ENCODE results near the gene RELT. TPM values are rescaled to one million over a fixed set of nuclear protein-coding genes. Genes with fewer than 3 reads are reported as not detected.

The RELT gene
- total RNA-seq, 1 experiment from 2014 or later, result 7.8 TPM

DNA sequence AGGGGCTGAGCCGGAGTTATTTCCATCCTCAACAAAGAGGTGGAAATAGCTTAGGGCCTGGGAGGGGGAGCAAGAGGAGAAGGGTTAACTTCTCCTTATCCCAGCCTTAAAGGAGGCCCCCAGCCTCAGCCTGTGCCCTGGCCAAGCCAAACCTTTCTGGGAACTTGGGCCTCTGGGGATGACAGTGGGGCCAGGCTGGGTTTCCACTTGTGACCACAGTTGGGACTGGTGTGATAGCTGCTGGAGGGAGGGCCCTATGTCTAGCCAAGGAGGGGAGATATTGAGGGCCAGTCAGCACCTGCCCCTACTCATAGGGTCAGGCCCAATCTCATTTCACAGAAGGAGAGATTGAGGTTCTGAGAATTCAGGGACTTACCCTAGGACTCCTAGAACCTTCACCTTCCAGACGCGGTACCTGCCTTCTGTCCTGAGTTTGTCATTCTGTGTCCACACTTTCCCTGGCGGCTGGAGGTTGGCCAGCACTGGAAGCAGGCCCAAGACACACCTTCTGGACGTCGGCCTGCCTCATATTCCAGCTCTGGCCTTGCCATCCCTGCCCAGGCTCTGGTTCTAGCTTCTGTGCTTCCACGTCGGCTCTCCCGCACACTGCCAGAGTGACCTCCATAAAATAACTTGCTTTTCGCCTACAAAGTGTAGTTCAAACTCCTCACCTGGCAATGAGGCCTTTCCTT lies 3.1 kb downstream of the RELT start:
- Histone ChIP-seq H3K36me3 (ENCODE audit: low read depth) (no peaks in the 10 kb centered on the region), H3K4me2 (no peak overlapping the region), H4K20me1 (ENCODE audit: insufficient read depth) (peaks cover 3% of the 10 kb centered on the region; the same call in 1 of the 2 replicates), H2AFZ (no peak overlapping the region), H3K79me2 (ENCODE audit: low read depth) (peaks cover 55% of the 10 kb centered on the region), H3K9me3 (ENCODE audit: insufficient read depth, low read depth) (no peaks in the 10 kb centered on the region), H3K9me2 (ENCODE audit: insufficient read depth) (no peaks in the 10 kb centered on the region), H3K27ac (no peak overlapping the region), H3K4me1 (replicated peaks; ENCODE audit: insufficient read depth) (peaks cover 13% of the 10 kb centered on the region; the same call in 1 of the 2 replicates), H3F3A (ENCODE audit: insufficient read depth, low read depth) (no peaks in the 10 kb centered on the region), H3K4me3 (no peak overlapping the region), H3K27me3 (ENCODE audit: insufficient read depth, low read depth) (no peaks in the 10 kb centered on the region)
- DNase-seq, result no peak
- TF ChIP-seq, protein P1, sequence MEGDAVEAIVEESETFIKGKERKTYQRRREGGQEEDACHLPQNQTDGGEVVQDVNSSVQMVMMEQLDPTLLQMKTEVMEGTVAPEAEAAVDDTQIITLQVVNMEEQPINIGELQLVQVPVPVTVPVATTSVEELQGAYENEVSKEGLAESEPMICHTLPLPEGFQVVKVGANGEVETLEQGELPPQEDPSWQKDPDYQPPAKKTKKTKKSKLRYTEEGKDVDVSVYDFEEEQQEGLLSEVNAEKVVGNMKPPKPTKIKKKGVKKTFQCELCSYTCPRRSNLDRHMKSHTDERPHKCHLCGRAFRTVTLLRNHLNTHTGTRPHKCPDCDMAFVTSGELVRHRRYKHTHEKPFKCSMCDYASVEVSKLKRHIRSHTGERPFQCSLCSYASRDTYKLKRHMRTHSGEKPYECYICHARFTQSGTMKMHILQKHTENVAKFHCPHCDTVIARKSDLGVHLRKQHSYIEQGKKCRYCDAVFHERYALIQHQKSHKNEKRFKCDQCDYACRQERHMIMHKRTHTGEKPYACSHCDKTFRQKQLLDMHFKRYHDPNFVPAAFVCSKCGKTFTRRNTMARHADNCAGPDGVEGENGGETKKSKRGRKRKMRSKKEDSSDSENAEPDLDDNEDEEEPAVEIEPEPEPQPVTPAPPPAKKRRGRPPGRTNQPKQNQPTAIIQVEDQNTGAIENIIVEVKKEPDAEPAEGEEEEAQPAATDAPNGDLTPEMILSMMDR (conservative IDR thresholded peaks at IDR 0.05), result no peak
- TF ChIP-seq EZH2 (IDR thresholded peaks at IDR 0.05; ENCODE audit: low read depth), result no peak
- POLR2A ChIA-PET (ENCODE audit: unreplicated experiment), result no interaction called here
- intact Hi-C loops (cut with micrococcal nuclease; ENCODE audit: unreplicated experiment), result no loop called here
- CTCF ChIA-PET, result interaction anchor here (0.6 kb wide), 1 partner anchor 18 kb away, joined by 3 read pairs; no protein-coding TSS in a partner anchor
- no TSS peak for BruUV-seq (replicated peaks)

- TF ChIP-seq, protein P1 (conservative IDR thresholded peaks at IDR 0.05), result no peak
- TF ChIP-seq EZH2 (IDR thresholded peaks at IDR 0.05; ENCODE audit: low read depth), result no peak
- Histone ChIP-seq H3K4me3 (no peak overlapping the region), H3K4me2 (no peak overlapping the region), H3K27me3 (ENCODE audit: insufficient read depth, low read depth) (no peaks in the 10 kb centered on the region), H3K9me2 (ENCODE audit: insufficient read depth) (no peaks in the 10 kb centered on the region), H3K4me1 (replicated peaks; ENCODE audit: insufficient read depth) (peaks cover 13% of the 10 kb centered on the region; the same call in 1 of the 2 replicates), H3K79me2 (ENCODE audit: low read depth) (peaks cover 58% of the 10 kb centered on the region), H3K27ac (no peak overlapping the region), H3K9me3 (ENCODE audit: insufficient read depth, low read depth) (no peaks in the 10 kb centered on the region), H4K20me1 (ENCODE audit: insufficient read depth) (peaks cover 11% of the 10 kb centered on the region; the same call in 1 of the 2 replicates), H3F3A (ENCODE audit: insufficient read depth, low read depth) (no peaks in the 10 kb centered on the region), H2AFZ (no peak overlapping the region), H3K36me3 (ENCODE audit: low read depth) (no peaks in the 10 kb centered on the region)
- DNase-seq, result no peak
- BruUV-seq (replicated peaks), result no TSS peak
- POLR2A ChIA-PET (ENCODE audit: unreplicated experiment), result no interaction called here
- intact Hi-C loops (cut with micrococcal nuclease; ENCODE audit: unreplicated experiment), result loop anchor here (10.0 kb wide), 1 partner anchor 696 kb away; no protein-coding TSS in a partner anchor
- CTCF ChIA-PET, result no interaction called here
Measured at GRCh38 chr11:73380331-73380730, 4.1 kb downstream of the RELT start.

DNA sequence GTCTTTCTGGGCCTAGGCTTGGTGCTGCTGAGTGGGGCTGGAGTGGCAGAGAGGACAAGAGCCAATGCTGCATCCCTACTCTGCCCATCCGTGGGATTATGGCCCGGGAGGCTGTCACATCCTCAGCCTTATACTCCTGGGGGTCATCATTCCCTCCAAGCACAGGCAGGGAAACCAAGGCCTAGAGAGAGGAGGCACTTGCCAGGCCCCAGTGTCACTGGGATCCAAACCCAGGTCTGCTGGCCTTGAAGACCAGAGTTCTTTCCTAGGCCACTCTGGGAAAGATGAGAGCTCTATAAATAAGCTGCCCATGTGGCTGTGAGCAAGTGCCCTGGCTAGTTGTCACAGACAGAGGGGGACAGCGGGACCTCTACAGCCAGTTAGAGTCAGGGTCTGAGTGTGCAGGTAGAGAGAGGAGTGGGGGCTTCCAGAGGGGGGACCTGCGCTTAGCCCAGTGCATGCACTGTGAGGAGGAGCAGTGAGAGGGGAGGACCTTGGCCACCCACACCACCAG lies 4.8 kb downstream of the RELT start:
- no peak for DNase-seq
- Histone ChIP-seq H3F3A (ENCODE audit: insufficient read depth, low read depth) (no peaks in the 10 kb centered on the region), H3K4me1 (replicated peaks; ENCODE audit: insufficient read depth) (peaks cover 14% of the 10 kb centered on the region; the same call in 1 of the 2 replicates), H3K36me3 (ENCODE audit: low read depth) (no peaks in the 10 kb centered on the region), H3K9me3 (ENCODE audit: insufficient read depth, low read depth) (no peaks in the 10 kb centered on the region), H3K27me3 (ENCODE audit: insufficient read depth, low read depth) (no peaks in the 10 kb centered on the region), H2AFZ (no peak overlapping the region), H3K4me2 (no peak overlapping the region), H3K27ac (no peak overlapping the region), H3K9me2 (ENCODE audit: insufficient read depth) (no peaks in the 10 kb centered on the region), H3K79me2 (ENCODE audit: low read depth) (peaks cover 64% of the 10 kb centered on the region), H3K4me3 (no peak overlapping the region), H4K20me1 (ENCODE audit: insufficient read depth) (peaks cover 17% of the 10 kb centered on the region; the same call in 1 of the 2 replicates)
- BruUV-seq (replicated peaks), result no TSS peak
- ChIA-PET POLR2A (ENCODE audit: unreplicated experiment) (no interaction called here), CTCF (no interaction called here)
- intact Hi-C loops (cut with micrococcal nuclease; ENCODE audit: unreplicated experiment), result loop anchor here (10.0 kb wide), 1 partner anchor 696 kb away; no protein-coding TSS in a partner anchor
- no peak for TF ChIP-seq EZH2 (IDR thresholded peaks at IDR 0.05; ENCODE audit: low read depth)
- TF ChIP-seq, protein P1 (conservative IDR thresholded peaks at IDR 0.05), result no peak
